ENCODE measurements around the gene ACVR1.

- TF ChIP-seq EP300 (IDR thresholded peaks at IDR 0.05; ENCODE audit: borderline replicate concordance in 1 of 2, low read depth in 1 of 2, low read length in 1 of 2) = no peak
- TF ChIP-seq, protein P1, sequence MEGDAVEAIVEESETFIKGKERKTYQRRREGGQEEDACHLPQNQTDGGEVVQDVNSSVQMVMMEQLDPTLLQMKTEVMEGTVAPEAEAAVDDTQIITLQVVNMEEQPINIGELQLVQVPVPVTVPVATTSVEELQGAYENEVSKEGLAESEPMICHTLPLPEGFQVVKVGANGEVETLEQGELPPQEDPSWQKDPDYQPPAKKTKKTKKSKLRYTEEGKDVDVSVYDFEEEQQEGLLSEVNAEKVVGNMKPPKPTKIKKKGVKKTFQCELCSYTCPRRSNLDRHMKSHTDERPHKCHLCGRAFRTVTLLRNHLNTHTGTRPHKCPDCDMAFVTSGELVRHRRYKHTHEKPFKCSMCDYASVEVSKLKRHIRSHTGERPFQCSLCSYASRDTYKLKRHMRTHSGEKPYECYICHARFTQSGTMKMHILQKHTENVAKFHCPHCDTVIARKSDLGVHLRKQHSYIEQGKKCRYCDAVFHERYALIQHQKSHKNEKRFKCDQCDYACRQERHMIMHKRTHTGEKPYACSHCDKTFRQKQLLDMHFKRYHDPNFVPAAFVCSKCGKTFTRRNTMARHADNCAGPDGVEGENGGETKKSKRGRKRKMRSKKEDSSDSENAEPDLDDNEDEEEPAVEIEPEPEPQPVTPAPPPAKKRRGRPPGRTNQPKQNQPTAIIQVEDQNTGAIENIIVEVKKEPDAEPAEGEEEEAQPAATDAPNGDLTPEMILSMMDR (IDR thresholded peaks at IDR 0.05) = no peak
- TF ChIP-seq REST (IDR thresholded peaks at IDR 0.05; ENCODE audit: low read depth, low read length) = no peak
Observed at GRCh38 chr2:157843935-157844334, 32.2 kb downstream of the ACVR1 start.

All from SK-N-SH (cell line).